Naive B cell (primary cell): ENCODE measurements around the gene PMPCA. TPM values are rescaled to one million over a fixed set of nuclear protein-coding genes. Genes with fewer than 3 reads are reported as not detected.
"Not testable (repeated sequence)": the region's sequence is repeated elsewhere in the genome, so short reads cannot be mapped to it uniquely, and the experiment has no call there.

Experiments used
- ATAC-seq, 2 donors: fragments of 150-1000 bp; cut with Tn5 transposase; 2 replicates each; pipeline ENCODE4 v1.10.0; 2021; ENCODE audit warnings: low read depth in 2 of 2, mild to moderate bottlenecking in 2 of 2, moderate library complexity in 2 of 2
- DNase-seq: peaks from one replicate; pipeline ENCODE4 v3.0.0; 2022
- H3K27ac Mint-ChIP-seq, 6 donors: one replicate each; pipeline ENCODE4 v1.8.0; 2020 to 2022; ENCODE audit warnings: mild to moderate bottlenecking in 6 of 6, mixed read lengths in 6 of 6, moderate library complexity in 5 of 6, inconsistent platforms in 2 of 6
- H3K27me3 Mint-ChIP-seq, 3 donors: one replicate each; pipeline ENCODE4 v1.8.0; 2021 to 2022; ENCODE audit warnings: mixed read lengths in 3 of 3, mild to moderate bottlenecking in 1 of 3
- H3K36me3 Mint-ChIP-seq, 2 donors: one replicate each; pipeline ENCODE4 v1.8.0; 2020 to 2022; ENCODE audit warnings: mixed read lengths in 2 of 2, inconsistent platforms in 1 of 2, mild to moderate bottlenecking in 1 of 2
- H3K4me1 Mint-ChIP-seq, 3 donors: one replicate each; pipeline ENCODE4 v1.8.0; 2020 to 2022; ENCODE audit warnings: mixed read lengths in 3 of 3, inconsistent platforms in 1 of 3, mild to moderate bottlenecking in 1 of 3, moderate library complexity in 1 of 3
- H3K4me3 Mint-ChIP-seq, 8 donors: one replicate each; pipeline ENCODE4 v1.8.0; 2020 to 2022; ENCODE audit warnings: mild to moderate bottlenecking in 8 of 8, mixed read lengths in 8 of 8, moderate library complexity in 8 of 8, inconsistent platforms in 2 of 8
- H3K9me3 Mint-ChIP-seq, 7 donors: one replicate each; pipeline ENCODE4 v1.8.0; 2020 to 2022; ENCODE audit warnings: mixed read lengths in 7 of 7, mild to moderate bottlenecking in 5 of 7, inconsistent platforms in 2 of 7, moderate library complexity in 1 of 7
- polyA plus RNA-seq, 6 donors: library from polyadenylated mRNA; unstranded; fragments of 300-500 nt; fragmentation: Illumina TruSeq; gene quantifications; one replicate each; pipeline ENCODE4 v1.2.3, GENCODE V29; 2021; ENCODE audit warnings: low read depth in 6 of 6

The PMPCA gene
- polyA plus RNA-seq, 6 donors from 2014 or later: 28.1 to 39.8 (median 35.1) TPM

GRCh38 chr9:136402067-136402466 is 8.4 kb upstream of the PMPCA start:
- H3K4me3 Mint-ChIP-seq: peak overlapping the region in 4 of 8 donors; percentile 24 to 66 (median 54)
- H3K27me3 Mint-ChIP-seq: no peaks in the 10 kb centered on the region
- H3K27ac Mint-ChIP-seq: peak overlapping the region in 4 of 6 donors; percentile 28 to 83 (median 56)
- no peaks in the 10 kb centered on the region for H3K9me3 Mint-ChIP-seq
- no peak for ATAC-seq
- no peak for DNase-seq
- no peaks in the 10 kb centered on the region for H3K36me3 Mint-ChIP-seq
- peaks cover 25 to 62% (median 42%) of the 10 kb centered on the region in 3 donors for H3K4me1 Mint-ChIP-seq

- Mint-ChIP-seq H3K27me3 (no peaks in the 10 kb centered on the region), H3K4me1 (peaks cover 32 to 67% (median 40%) of the 10 kb centered on the region in 3 donors), H3K4me3 (peak overlapping the region in 7 of 8 donors; percentile 23 to 80 (median 72)), H3K36me3 (peaks cover 0 to 2% of the 10 kb centered on the region in 2 donors), H3K27ac (peak overlapping the region; percentile 66 to 94 (median 86)), H3K9me3 (no peaks in the 10 kb centered on the region)
- DNase-seq: peak; percentile 51
- ATAC-seq: peak; percentile 78 to 81
Measured at GRCh38 chr9:136403538-136403914, 6.9 kb upstream of the PMPCA start.

DNA sequence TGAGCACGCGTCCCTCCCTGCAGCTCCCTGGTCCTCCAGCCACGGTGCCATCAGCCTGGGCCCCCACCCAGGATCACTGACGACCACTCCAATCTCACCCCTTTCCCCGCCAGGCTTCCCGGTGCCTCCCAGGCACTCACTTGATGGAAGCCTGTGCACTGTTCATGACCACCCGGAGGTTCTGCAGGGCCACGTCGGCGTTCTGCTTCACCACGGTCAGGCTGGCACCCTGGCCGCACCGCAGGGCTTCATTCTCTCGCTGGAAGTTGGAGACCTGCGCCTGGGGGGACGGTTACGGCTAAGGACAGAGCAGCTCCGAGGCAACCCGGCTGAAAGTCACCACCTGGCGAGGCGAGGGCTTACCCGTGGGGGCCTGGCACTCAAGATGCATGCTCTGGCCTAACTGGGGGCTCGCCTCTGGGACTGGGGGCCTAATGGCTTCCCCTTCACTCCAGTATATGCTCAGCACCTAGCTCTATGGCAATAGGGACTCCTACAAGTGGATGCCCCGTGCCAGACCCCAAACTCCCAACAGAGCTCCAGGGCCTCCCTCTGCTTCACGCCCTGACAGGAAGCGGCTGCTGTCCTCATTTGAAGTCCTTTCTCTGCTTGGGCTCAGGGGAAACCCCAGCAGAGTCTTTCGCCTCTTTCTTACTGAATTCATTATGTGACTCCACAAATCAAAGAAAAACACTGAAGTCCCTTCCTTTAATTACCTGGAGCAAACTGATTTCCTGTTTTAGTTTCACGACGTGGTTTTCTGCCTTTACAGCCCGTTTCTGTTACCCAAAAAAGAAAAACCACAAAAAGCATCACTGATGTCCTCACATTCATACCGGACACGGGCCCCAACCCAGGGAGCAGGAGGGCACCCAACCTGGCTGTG is 6.3 kb upstream of the PMPCA start:
- Mint-ChIP-seq H3K4me3 (peak overlapping the region; percentile 66 to 80 (median 70)), H3K27me3 (no peaks in the 10 kb centered on the region), H3K36me3 (peaks cover 0 to 8% of the 10 kb centered on the region in 2 donors), H3K9me3 (no peaks in the 10 kb centered on the region), H3K27ac (peak overlapping the region; percentile 86 to 95 (median 90)), H3K4me1 (peaks cover 31 to 67% (median 40%) of the 10 kb centered on the region in 3 donors)
- no peak for ATAC-seq
- no peak for DNase-seq

DNA sequence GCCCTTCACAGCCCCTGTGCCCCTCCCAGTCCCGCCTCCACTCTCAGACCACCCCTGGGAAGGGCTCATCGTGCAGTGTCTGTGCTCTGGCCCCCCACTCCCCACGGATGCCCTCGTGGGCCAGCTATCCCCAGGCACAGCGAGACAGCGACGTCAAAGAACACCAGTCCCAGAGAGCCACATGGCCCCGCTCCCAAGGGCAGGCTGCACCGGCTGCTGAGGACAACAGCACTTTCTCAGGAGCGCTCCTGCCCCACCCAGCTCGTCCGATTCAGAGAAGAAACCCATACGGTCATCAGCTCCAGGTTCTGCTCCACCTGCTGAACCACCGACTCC is 5.7 kb upstream of the PMPCA start:
- Mint-ChIP-seq H3K36me3 (peaks cover 0 to 8% of the 10 kb centered on the region in 2 donors), H3K27ac (peak overlapping the region; percentile 86 to 94 (median 90)), H3K4me3 (peak overlapping the region; percentile 66 to 79 (median 68)), H3K4me1 (peaks cover 32 to 70% (median 42%) of the 10 kb centered on the region in 3 donors), H3K9me3 (no peaks in the 10 kb centered on the region), H3K27me3 (no peaks in the 10 kb centered on the region)
- DNase-seq: no peak
- no peak for ATAC-seq

GRCh38 chr9:136405481-136405880 is 5.0 kb upstream of the PMPCA start:
- Mint-ChIP-seq H3K9me3 (no peaks in the 10 kb centered on the region), H3K27me3 (no peaks in the 10 kb centered on the region), H3K36me3 (peaks cover 0 to 8% of the 10 kb centered on the region in 2 donors), H3K4me1 (peaks cover 38 to 73% (median 46%) of the 10 kb centered on the region in 3 donors), H3K27ac (peak overlapping the region in 3 of 6 donors; percentile 32 to 93 (median 86)), H3K4me3 (peak overlapping the region in 5 of 8 donors; percentile 5 to 83 (median 79))
- ATAC-seq (no peak), DNase-seq (no peak)

DNA sequence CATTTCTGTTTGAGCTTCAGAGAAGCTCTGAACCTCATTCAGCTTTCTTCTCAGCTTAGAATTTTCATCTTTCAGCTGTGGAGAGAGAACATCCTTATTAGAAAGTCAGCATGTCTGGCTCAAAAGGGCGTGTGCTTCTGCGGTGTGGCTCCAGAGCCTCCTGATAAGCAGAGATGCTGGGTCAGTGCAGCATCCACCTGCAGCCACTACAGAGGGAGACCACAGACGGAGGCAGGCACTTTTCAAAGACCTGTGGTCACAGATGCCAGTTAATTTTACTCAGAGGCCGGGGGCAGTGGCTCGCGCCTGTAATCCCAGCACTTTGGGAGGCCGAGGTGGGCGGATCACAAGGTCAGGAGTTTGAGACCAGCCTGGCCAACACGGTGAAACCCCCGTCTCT is 4.6 kb upstream of the PMPCA start:
- H3K27ac Mint-ChIP-seq, H3K27me3 Mint-ChIP-seq: not testable (repeated sequence)

DNA sequence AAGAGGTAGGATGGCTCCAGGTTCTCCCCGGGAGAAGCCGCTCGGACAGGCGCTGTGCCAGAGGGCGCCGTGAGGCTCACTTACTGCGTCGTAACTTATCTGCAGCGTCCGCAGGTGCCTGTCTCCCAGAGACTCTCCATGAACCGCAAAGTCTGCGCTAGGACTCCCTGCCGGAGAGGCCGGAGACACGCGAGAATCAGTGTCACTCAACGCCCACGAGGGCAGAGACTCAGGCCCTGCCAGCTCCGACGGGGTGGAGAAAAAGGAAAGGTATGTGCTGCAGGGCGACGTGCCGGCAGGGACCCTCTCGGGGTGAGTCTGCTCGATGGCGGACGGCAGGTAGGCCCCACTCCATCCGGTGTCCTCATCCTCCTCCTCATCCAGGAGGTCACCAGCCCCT is 3.4 kb upstream of the PMPCA start:
- H3K36me3 Mint-ChIP-seq, DNase-seq, H3K9me3 Mint-ChIP-seq, H3K27me3 Mint-ChIP-seq, ATAC-seq: not testable (repeated sequence)
- Mint-ChIP-seq H3K4me3 (peak overlapping the region in 2 of 8 donors; percentile 38 to 44), H3K27ac (peak overlapping the region in 2 of 6 donors; percentile 11 to 69), H3K4me1 (peaks cover 46 to 79% (median 55%) of the 10 kb centered on the region in 3 donors)

More for the DNA sequence above, 4.6 kb upstream of the PMPCA start:
- H3K36me3 Mint-ChIP-seq, H3K9me3 Mint-ChIP-seq, ATAC-seq, DNase-seq: not testable (repeated sequence)
- peaks cover 39 to 77% (median 47%) of the 10 kb centered on the region in 3 donors for H3K4me1 Mint-ChIP-seq
- peak overlapping the region in 4 of 8 donors; percentile 51 to 83 (median 74) for H3K4me3 Mint-ChIP-seq

GRCh38 chr9:136407911-136408310 is 2.5 kb upstream of the PMPCA start:
- DNase-seq (no peak), ATAC-seq (no peak)
- Mint-ChIP-seq H3K36me3 (peaks cover 0 to 8% of the 10 kb centered on the region in 2 donors), H3K27ac (peak overlapping the region in 1 of 6 donors; percentile 72), H3K9me3 (no peaks in the 10 kb centered on the region), H3K4me3 (peak overlapping the region in 6 of 8 donors; percentile 9 to 92 (median 64)), H3K4me1 (peaks cover 46 to 79% (median 49%) of the 10 kb centered on the region in 3 donors), H3K27me3 (no peaks in the 10 kb centered on the region)

GRCh38 chr9:136409557-136410455 is 652 bp upstream of the PMPCA start:
- ATAC-seq (peak; percentile 27 to 38), DNase-seq (peak; percentile 28)
- H3K27ac Mint-ChIP-seq: peak overlapping the region; percentile 38 to 97 (median 92)
- peaks cover 36 to 64% (median 39%) of the 10 kb centered on the region in 3 donors for H3K4me1 Mint-ChIP-seq
- H3K4me3 Mint-ChIP-seq: peak overlapping the region; percentile 84 to 94 (median 92)
- H3K27me3 Mint-ChIP-seq: no peaks in the 10 kb centered on the region
- peaks cover 0 to 8% of the 10 kb centered on the region in 2 donors for H3K36me3 Mint-ChIP-seq
- H3K9me3 Mint-ChIP-seq: no peaks in the 10 kb centered on the region

- H3K27ac Mint-ChIP-seq: peak overlapping the region; percentile 81 to 97 (median 92)
- peak overlapping the region; percentile 86 to 95 (median 90) for H3K4me3 Mint-ChIP-seq
- no peaks in the 10 kb centered on the region for H3K27me3 Mint-ChIP-seq
- H3K9me3 Mint-ChIP-seq: no peaks in the 10 kb centered on the region
- peaks cover 33 to 52% (median 34%) of the 10 kb centered on the region in 3 donors for H3K4me1 Mint-ChIP-seq
- ATAC-seq (no peak), DNase-seq (no peak)
- H3K36me3 Mint-ChIP-seq: peaks cover 0 to 8% of the 10 kb centered on the region in 2 donors
Measured at GRCh38 chr9:136411378-136411777, 920 bp downstream of the PMPCA start.

- peaks cover 29 to 43% (median 34%) of the 10 kb centered on the region in 3 donors for H3K4me1 Mint-ChIP-seq
- no peaks in the 10 kb centered on the region for H3K27me3 Mint-ChIP-seq
- H3K36me3 Mint-ChIP-seq: peaks cover 0 to 8% of the 10 kb centered on the region in 2 donors
- no peak for DNase-seq
- H3K9me3 Mint-ChIP-seq: no peaks in the 10 kb centered on the region
- H3K4me3 Mint-ChIP-seq: peak overlapping the region in 3 of 8 donors; percentile 2 to 47 (median 10)
- no peak for ATAC-seq
- H3K27ac Mint-ChIP-seq: peak overlapping the region in 2 of 6 donors; percentile 14 to 59
Measured at GRCh38 chr9:136412962-136413361, 2.5 kb downstream of the PMPCA start.

DNA sequence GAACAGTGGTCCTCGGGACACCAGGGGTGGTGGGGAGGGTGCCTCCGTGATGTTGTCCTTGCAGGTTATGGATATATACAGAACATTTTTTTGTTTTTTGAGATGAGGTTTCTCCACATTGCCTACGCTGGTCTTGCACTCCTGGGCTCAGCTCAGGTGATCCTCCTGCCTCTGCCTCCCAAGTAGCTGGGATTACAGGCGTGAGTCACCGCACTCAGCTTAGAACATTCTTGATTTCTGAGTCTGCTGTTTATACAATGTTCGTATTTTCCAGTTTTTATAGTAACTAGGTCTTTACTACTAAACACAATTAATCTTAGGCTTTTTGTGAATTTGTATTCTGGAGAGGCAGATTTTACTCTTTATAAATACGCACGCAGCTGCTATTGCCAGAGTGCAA is 6.0 kb downstream of the PMPCA start:
- Mint-ChIP-seq H3K27ac (no peak overlapping the region), H3K27me3 (no peaks in the 10 kb centered on the region), H3K36me3 (no peaks in the 10 kb centered on the region), H3K9me3 (no peaks in the 10 kb centered on the region), H3K4me3 (peak overlapping the region in 1 of 8 donors; percentile 71), H3K4me1 (peaks cover 6 to 15% (median 9%) of the 10 kb centered on the region in 3 donors)
- ATAC-seq: no peak
- DNase-seq: no peak

DNA sequence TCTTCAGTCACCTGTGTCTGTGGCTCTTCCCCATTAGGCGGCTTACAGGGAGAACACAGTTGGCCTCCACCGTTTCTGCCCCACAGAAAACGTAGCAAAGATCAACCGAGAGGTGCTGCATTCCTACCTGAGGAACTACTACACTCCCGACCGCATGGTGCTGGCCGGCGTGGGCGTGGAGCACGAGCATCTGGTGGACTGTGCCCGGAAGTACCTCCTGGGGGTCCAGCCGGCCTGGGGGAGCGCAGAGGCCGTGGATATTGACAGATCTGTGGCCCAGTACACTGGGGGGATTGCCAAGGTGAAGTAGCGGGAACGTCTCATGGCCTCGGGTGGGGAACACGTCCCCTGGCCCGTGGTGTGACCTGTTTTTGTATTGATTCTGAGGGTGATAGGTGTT is 6.5 kb downstream of the PMPCA start:
- Mint-ChIP-seq H3K9me3 (no peaks in the 10 kb centered on the region), H3K4me1 (peaks cover 4 to 11% (median 6%) of the 10 kb centered on the region in 3 donors), H3K27me3 (no peaks in the 10 kb centered on the region), H3K36me3 (no peaks in the 10 kb centered on the region), H3K27ac (no peak overlapping the region), H3K4me3 (no peak overlapping the region)
- no peak for DNase-seq
- ATAC-seq: no peak
